Measurements from ENCODE around the gene FAM184A. TPM values are rescaled to one million over a fixed set of nuclear protein-coding genes. Genes with fewer than 3 reads are reported as not detected.
"Not testable (repeated sequence)": the region's sequence is repeated elsewhere in the genome, so short reads cannot be mapped to it uniquely, and the experiment has no call there.

FAM184A gene
- total RNA-seq, 4 donors from 2014 or later, result 19.3 to 37.1 (median 21.3) TPM

DNA sequence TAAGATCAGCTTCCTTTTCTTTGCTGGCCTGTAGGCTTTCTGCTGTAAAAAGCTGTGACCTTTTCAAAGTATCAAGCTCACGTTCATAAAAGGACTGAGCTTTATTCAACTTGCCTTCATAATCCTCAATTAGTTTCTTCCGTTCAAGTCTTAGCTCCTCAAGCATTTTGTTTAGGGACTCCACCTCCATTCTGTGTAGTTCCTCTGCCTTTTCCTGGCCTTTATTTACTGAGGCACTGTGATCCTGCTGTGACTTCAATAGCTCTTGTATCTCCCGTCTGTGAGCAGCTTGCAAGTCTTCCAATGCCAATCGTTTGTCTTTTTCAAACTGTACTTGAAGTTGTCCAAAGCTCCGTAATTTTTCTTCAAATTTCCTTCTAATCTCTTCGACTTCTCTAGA, 54.4 kb downstream of the FAM184A start:
- no peak for DNase-seq
- WGBS, 2 donors, result 78 to 82% methylated on average over 6 of the region's 6 CpGs
- H3K27me3 ChIP-seq, result no peaks in the 10 kb centered on the region
- H3K36me3 ChIP-seq, result peaks cover 0 to 3% of the 10 kb centered on the region in 2 donors
- no peak overlapping the region for H3K4me3 ChIP-seq (replicated peaks in 1 of 3)
- no peaks in the 10 kb centered on the region for H3K4me1 ChIP-seq
- H3K27ac ChIP-seq, result no peak overlapping the region
- TF ChIP-seq, protein P1, sequence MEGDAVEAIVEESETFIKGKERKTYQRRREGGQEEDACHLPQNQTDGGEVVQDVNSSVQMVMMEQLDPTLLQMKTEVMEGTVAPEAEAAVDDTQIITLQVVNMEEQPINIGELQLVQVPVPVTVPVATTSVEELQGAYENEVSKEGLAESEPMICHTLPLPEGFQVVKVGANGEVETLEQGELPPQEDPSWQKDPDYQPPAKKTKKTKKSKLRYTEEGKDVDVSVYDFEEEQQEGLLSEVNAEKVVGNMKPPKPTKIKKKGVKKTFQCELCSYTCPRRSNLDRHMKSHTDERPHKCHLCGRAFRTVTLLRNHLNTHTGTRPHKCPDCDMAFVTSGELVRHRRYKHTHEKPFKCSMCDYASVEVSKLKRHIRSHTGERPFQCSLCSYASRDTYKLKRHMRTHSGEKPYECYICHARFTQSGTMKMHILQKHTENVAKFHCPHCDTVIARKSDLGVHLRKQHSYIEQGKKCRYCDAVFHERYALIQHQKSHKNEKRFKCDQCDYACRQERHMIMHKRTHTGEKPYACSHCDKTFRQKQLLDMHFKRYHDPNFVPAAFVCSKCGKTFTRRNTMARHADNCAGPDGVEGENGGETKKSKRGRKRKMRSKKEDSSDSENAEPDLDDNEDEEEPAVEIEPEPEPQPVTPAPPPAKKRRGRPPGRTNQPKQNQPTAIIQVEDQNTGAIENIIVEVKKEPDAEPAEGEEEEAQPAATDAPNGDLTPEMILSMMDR (IDR thresholded peaks at IDR 0.05), result no peak
- TF ChIP-seq POLR2A (IDR thresholded peaks at IDR 0.05), result no peak
- intact Hi-C loops (cut with DNase I), result no loop called here
- no peaks in the 10 kb centered on the region for H3K9me3 ChIP-seq

GRCh38 chr6:119022796-119023195, 55.7 kb downstream of the FAM184A start:
- Histone ChIP-seq H3K9me3 (no peaks in the 10 kb centered on the region), H3K27me3 (no peaks in the 10 kb centered on the region), H3K4me1 (no peaks in the 10 kb centered on the region), H3K4me3 (replicated peaks in 1 of 3) (no peak overlapping the region), H3K36me3 (peaks cover 0 to 3% of the 10 kb centered on the region in 2 donors), H3K27ac (no peak overlapping the region)
- TF ChIP-seq, protein P1 (IDR thresholded peaks at IDR 0.05), result no peak
- TF ChIP-seq POLR2A (IDR thresholded peaks at IDR 0.05), result no peak
- intact Hi-C loops (cut with DNase I), result no loop called here
- 54 to 90% methylated on average over 4 of the region's 4 CpGs for WGBS, 2 donors
- DNase-seq, result no peak

- Histone ChIP-seq H3K36me3 (peaks cover 0 to 3% of the 10 kb centered on the region in 2 donors), H3K27ac (no peak overlapping the region), H3K9me3 (no peaks in the 10 kb centered on the region), H3K4me1 (no peaks in the 10 kb centered on the region), H3K4me3 (replicated peaks in 1 of 3) (no peak overlapping the region), H3K27me3 (no peaks in the 10 kb centered on the region)
- TF ChIP-seq, protein P1 (IDR thresholded peaks at IDR 0.05), result no peak
- no peak for TF ChIP-seq POLR2A (IDR thresholded peaks at IDR 0.05)
- WGBS, 2 donors, result 90 to 96% methylated on average over 2 of the region's 2 CpGs
- no peak for DNase-seq
- intact Hi-C loops (cut with DNase I), result no loop called here
These were observed 57.6 kb downstream of the FAM184A start for GRCh38 chr6:119020597-119021561.

GRCh38 chr6:119015165-119015564, 63.3 kb downstream of the FAM184A start:
- DNase-seq; intact Hi-C loops (cut with DNase I); H3K4me1 ChIP-seq; H3K36me3 ChIP-seq; H3K27me3 ChIP-seq; H3K9me3 ChIP-seq; H3K4me3 ChIP-seq (replicated peaks in 1 of 3); H3K27ac ChIP-seq: not testable (repeated sequence)
- 96 to 97% methylated on average over 13 to 14 of the region's 22 CpGs for WGBS, 2 donors

GRCh38 chr6:119012521-119012920, 65.9 kb downstream of the FAM184A start:
- no peaks in the 10 kb centered on the region for H3K4me1 ChIP-seq
- 94 to 100% methylated on average over 1 of the region's 1 CpG for WGBS, 2 donors
- H3K27me3 ChIP-seq, result no peaks in the 10 kb centered on the region
- DNase-seq, result no peak
- H3K9me3 ChIP-seq, result no peaks in the 10 kb centered on the region
- H3K4me3 ChIP-seq (replicated peaks in 1 of 3), result no peak overlapping the region
- no peak overlapping the region for H3K27ac ChIP-seq
- no peaks in the 10 kb centered on the region for H3K36me3 ChIP-seq
- TF ChIP-seq, protein P1 (IDR thresholded peaks at IDR 0.05), result no peak
- no peak for TF ChIP-seq POLR2A (IDR thresholded peaks at IDR 0.05)
- intact Hi-C loops (cut with DNase I), result no loop called here

DNA sequence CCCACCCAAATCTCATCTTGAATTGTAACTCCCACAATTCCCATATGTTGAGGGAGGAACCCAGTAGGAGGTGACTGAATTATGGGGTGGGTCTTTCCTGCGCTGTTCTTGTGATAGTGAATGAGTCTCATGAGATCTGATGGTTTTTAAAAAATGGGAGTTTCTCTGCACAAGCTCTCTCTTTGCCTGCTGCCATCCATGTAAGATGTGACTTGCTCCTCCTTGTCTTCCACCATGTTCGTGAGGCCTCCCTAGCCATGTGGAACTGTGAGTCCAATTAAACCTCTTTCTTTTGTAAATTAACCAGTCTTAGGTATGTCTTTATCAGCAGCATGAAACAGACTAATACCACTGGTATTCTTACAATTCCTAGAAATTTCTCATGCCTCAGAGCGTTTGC, 69.2 kb downstream of the FAM184A start:
- H3K36me3 ChIP-seq; H3K4me3 ChIP-seq (replicated peaks in 1 of 3); H3K27me3 ChIP-seq; DNase-seq; H3K9me3 ChIP-seq; H3K4me1 ChIP-seq; intact Hi-C loops (cut with DNase I); H3K27ac ChIP-seq: not testable (repeated sequence)
- WGBS, 2 donors, result 93 to 99% methylated on average over 3 of the region's 3 CpGs
